ENCODE measurements around the gene LRRIQ4.

Gene LRRIQ4

DNA sequence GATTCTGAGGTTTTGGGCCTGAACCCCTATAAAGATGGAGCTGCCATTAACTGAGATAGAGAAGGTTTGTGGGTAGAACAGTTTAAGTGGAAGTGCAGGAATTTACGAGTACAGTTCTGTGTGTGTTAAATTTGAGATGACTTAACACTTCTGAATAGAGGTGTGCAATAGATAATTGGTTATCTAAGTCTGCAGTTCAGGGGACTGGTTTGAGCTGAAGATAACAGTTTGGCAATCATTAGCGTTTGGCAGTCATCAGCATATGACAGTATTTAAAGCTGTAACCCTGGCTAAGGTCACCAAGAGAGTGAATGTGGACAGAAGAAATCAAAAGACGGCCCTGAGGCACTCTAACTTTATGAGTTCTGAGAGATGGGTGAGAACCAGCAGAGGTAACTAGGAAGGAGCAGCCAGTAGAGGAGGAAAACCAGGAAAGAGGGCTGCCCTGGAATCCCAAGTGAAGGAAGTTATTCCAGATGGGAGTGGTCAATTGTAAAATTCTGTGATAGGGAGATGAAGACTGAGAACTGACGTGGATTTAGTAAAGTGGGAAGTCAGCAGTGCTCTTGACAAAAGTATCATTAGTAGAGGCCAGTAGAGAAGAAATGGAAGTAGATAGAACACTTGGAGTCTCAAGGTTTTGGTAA, 31.3 kb upstream of the LRRIQ4 start:
- H3K4me3 ChIP-seq: no peak overlapping the region
- H3K9me3 ChIP-seq: no peaks in the 10 kb centered on the region
- no peak for DNase-seq (ENCODE audit: low spot score in 2 of 2)
- peaks cover under 1% of the 10 kb centered on the region; the same call in 1 of the 2 replicates for H3K4me1 ChIP-seq
- peaks cover 78% of the 10 kb centered on the region for H3K36me3 ChIP-seq (replicated peaks)
- in situ Hi-C loops (cut with MboI; ENCODE audit: low sequenced_read_pairs): no loop called here
- no peaks in the 10 kb centered on the region for H3K27me3 ChIP-seq (ENCODE audit: low read depth)

DNA sequence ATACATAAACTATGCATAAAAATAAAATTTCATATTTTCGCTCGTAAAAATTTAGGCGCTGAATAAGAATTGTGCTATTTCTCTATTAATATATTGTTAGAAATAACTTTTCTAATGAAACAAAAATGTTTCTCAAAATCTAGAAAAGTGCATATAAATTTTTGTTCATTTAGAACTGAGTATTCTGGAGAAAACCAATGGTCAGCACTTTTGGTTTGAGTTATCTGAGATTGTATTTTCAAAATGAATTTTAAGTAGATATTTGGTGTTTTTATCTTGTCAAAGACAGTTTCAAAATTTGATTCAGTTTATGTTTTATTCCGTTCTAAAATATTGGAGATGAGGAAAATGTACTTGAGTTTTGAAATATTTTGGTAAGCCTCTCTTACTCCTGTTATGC, 25.6 kb upstream of the LRRIQ4 start:
- Histone ChIP-seq H3K9me3 (no peaks in the 10 kb centered on the region), H3K27me3 (ENCODE audit: low read depth) (no peaks in the 10 kb centered on the region), H3K4me3 (no peak overlapping the region), H3K4me1 (no peaks in the 10 kb centered on the region), H3K36me3 (replicated peaks) (peaks cover 63% of the 10 kb centered on the region)
- in situ Hi-C loops (cut with MboI; ENCODE audit: low sequenced_read_pairs): no loop called here
- no peak for DNase-seq (ENCODE audit: low spot score in 2 of 2)

DNA sequence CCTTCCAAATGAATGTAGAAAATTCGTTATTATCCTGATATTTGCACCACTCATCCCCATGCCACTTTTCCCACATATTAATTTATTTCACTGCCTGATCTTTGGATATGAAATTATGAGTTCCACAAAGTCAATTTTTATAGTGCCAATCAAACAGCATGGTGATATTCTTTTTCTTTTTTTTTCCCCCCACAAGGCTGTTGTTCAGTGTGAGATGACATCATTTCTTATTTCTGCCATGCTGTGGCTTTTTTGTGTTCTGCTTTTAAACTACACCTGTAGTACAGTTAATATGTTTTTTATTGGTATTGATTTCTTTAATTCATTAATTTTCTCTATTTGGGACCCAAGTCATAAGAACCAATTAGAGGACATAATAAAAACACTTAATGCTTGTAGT, 24.9 kb upstream of the LRRIQ4 start:
- no peaks in the 10 kb centered on the region for H3K4me1 ChIP-seq
- no peaks in the 10 kb centered on the region for H3K9me3 ChIP-seq
- H3K36me3 ChIP-seq (replicated peaks): peaks cover 57% of the 10 kb centered on the region
- no peaks in the 10 kb centered on the region for H3K27me3 ChIP-seq (ENCODE audit: low read depth)
- DNase-seq (ENCODE audit: low spot score in 2 of 2): no peak
- H3K4me3 ChIP-seq: no peak overlapping the region
- in situ Hi-C loops (cut with MboI; ENCODE audit: low sequenced_read_pairs): no loop called here

DNA sequence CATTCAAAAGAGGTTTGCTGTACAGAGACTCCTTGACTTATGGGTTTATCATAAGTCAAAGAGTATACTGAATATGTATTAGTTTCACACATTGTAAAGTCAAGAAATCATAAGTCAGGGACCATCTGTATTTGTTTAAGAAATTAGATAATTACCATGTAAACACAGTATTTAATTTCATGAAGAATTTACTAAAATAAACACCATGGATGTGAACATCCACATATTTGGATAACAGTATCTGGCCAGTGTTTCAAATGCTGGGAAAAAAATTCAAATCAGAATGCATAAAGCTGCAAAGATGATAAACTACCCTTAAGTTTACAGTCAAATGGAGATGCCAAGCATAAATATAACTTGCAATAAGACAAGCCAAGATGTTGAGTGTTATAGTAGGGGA, 22.5 kb upstream of the LRRIQ4 start:
- no peak for DNase-seq (ENCODE audit: low spot score in 2 of 2)
- Histone ChIP-seq H3K4me3 (no peak overlapping the region), H3K9me3 (no peaks in the 10 kb centered on the region), H3K4me1 (no peaks in the 10 kb centered on the region), H3K27me3 (ENCODE audit: low read depth) (no peaks in the 10 kb centered on the region), H3K36me3 (replicated peaks) (peaks cover 43% of the 10 kb centered on the region)
- in situ Hi-C loops (cut with MboI; ENCODE audit: low sequenced_read_pairs): no loop called here

DNA sequence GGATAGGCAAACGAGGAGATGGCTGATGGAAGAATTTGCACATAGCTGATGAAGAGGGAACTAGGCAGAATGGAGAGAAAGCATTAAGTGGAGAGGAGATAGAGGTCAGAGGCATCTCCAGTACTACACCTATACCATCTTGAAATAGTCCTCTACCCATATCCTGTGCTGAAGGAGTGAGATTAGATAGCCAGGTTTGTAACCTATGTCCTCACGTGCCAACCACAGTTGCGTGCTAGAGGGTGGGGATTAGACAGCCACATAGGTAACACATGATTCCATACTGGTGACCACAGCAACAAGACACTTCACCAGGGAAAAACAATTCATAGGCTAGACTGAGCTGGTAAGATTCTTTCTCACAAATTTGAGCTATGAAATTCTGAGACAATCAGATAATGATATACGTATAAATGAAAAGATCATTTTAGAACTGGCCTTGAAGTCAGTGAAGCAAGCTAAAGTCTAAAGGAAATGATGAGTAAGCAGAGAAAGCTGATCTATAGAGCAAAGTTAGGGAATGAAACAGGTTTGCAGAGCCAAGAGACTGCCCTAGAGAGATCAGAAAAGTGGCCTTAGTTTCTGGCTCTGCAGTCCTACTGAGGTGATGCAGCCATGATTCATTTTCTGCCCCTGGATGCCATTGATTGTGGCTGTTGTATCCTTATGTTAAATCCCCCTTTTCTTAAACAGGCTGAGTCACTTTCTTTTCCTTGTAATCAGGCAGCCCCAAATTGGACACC, 21.8 kb upstream of the LRRIQ4 start:
- Histone ChIP-seq H3K9me3 (no peaks in the 10 kb centered on the region), H3K36me3 (replicated peaks) (peaks cover 37% of the 10 kb centered on the region), H3K27me3 (ENCODE audit: low read depth) (no peaks in the 10 kb centered on the region), H3K4me3 (no peak overlapping the region), H3K4me1 (no peaks in the 10 kb centered on the region)
- in situ Hi-C loops (cut with MboI; ENCODE audit: low sequenced_read_pairs): no loop called here
- DNase-seq (ENCODE audit: low spot score in 2 of 2): no peak

DNA sequence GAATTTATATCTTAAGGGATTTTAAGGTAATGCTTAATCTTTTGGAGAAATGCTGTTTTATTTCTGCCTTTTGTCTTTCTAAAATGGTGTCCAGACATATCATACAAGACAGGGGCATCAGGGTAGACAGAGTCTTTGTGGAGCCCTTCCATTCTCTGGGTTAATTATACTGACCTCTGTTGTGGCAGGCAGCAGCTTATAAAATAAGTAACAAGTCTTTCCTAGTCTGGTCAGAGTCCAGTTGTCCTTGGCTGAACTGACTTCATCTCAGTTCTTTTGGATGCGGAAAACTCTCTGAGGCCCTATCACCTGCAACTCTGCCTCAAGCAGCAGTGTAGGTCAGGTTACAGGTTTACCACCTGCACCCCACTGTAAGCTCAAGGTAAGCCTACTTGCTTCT, 20.3 kb upstream of the LRRIQ4 start:
- in situ Hi-C loops (cut with MboI; ENCODE audit: low sequenced_read_pairs): no loop called here
- Histone ChIP-seq H3K4me3 (no peak overlapping the region), H3K9me3 (no peaks in the 10 kb centered on the region), H3K4me1 (no peaks in the 10 kb centered on the region), H3K36me3 (replicated peaks) (peaks cover 23% of the 10 kb centered on the region), H3K27me3 (ENCODE audit: low read depth) (no peaks in the 10 kb centered on the region)
- no peak for DNase-seq (ENCODE audit: low spot score in 2 of 2)

DNA sequence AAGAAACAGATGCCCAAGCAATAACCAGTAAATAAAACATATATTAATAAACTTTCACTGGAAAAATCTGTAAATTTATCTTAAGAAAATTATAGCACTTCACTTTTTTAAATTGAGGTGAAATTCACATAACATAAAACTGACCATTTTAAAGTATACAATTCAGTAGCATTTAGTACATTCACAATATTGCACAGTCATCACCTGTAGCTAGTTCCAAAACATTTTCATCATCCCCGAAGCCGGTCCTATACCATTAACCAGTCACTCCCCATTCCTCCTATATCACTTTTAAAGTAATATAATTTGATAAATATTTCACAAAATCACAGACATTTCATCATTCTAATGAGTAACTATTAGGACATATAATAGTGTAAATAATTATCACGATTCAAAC, 8.0 kb upstream of the LRRIQ4 start:
- no peak overlapping the region for H3K4me3 ChIP-seq
- in situ Hi-C loops (cut with MboI; ENCODE audit: low sequenced_read_pairs): no loop called here
- no peak for DNase-seq (ENCODE audit: low spot score in 2 of 2)
- peaks cover 53% of the 10 kb centered on the region for H3K36me3 ChIP-seq (replicated peaks)
- no peaks in the 10 kb centered on the region for H3K27me3 ChIP-seq (ENCODE audit: low read depth)
- no peaks in the 10 kb centered on the region; the same call in none of the 2 replicates for H3K4me1 ChIP-seq
- H3K9me3 ChIP-seq: no peaks in the 10 kb centered on the region

DNA sequence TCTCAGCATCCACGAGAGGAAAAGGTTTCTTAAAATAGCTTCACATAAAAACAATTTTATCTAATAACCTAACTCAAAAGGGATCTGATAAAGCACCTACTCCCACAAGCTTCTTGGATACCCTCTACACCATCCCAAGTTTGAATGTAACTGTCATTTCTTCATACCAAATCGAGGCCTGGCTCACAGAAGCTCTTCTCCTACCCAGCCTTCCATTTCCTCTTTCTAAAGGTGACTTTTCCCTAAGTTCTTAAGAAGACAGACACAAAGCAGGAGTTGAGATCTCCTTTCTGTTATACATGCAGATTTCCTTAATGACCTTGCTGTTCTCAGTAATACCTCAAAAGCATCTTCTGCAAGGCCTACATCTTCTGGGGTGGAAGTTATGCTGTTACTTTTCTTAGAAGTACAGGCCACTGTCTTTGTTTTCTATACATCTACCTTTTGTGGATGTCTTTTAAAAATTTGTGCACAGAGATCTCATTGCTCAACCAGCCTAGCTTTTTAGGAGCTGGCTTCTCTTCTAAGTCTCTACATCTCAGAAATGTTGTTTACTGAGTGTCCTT, 3.4 kb upstream of the LRRIQ4 start:
- H3K9me3 ChIP-seq: no peaks in the 10 kb centered on the region
- peaks cover 17% of the 10 kb centered on the region for H3K36me3 ChIP-seq (replicated peaks)
- in situ Hi-C loops (cut with MboI; ENCODE audit: low sequenced_read_pairs): no loop called here
- no peak overlapping the region for H3K4me3 ChIP-seq
- H3K4me1 ChIP-seq: peaks cover 24% of the 10 kb centered on the region
- H3K27me3 ChIP-seq (ENCODE audit: low read depth): no peaks in the 10 kb centered on the region
- DNase-seq (ENCODE audit: low spot score in 2 of 2): no peak

DNA sequence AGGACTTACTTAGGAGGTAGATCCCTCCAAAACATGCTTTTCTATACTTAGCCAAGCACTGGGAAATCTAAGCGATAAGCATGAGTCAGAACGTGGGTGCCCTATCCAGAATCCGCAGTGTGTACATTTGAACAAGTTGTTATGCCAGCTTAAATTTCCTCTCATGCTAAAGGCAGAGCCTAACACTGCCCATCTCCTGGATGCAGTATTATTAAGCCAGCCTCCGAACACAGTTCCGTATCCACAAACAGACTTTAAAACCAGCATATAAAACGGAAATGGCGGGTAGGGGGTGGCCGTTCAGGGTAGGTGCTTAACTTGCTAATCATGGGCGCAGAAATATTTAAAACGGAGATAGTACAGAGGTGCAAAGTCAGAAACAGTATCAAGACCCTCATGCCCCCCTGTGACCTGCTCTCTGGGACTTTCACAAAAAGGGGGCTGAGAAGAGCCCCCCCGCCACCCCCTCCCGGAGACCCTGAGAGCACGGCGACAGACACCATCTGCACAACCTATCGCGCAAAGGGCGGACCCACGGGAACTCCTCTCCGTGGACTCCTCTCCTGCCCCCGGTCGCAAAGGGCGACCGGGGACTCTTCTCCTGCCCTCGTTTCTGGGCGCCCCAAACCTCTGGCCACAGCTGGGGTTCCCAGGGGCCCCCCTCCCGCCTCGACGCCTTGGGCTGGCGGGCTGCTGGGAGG, 889 bp upstream of the LRRIQ4 start:
- no peaks in the 10 kb centered on the region for H3K27me3 ChIP-seq (ENCODE audit: low read depth)
- H3K36me3 ChIP-seq (replicated peaks): 0 out of 2 replicates have a peak, but pooled peaks cover 3% of the 10 kb centered on the region
- peaks cover 3% of the 10 kb centered on the region; the same call in 1 of the 2 replicates for H3K9me3 ChIP-seq
- peak; percentile 57 to 61 for DNase-seq (ENCODE audit: low spot score in 2 of 2)
- H3K4me1 ChIP-seq: peaks cover 24% of the 10 kb centered on the region
- in situ Hi-C loops (cut with MboI; ENCODE audit: low sequenced_read_pairs): no loop called here
- peak overlapping the region; percentile 51 for H3K4me3 ChIP-seq

DNA sequence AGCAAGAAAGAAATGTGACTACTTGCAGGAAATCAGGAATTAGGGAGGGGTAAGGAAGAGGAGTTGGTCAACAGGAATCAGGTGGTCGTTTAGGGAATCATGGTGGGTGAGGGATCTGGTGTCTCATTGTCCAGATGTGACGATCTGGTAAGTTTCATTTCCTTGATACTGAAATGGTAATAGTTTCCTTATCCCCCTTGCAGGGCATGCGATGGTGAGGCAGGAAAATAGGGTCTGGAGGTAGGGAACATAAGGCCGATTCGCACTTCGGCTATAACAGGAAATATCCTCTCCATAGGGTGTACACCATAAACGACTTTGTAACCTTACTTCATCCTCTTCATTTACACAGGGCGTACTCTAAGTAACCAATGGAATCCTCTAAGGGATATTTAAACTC, 608 bp downstream of the LRRIQ4 start:
- H3K4me3 ChIP-seq: peak overlapping the region; percentile 51
- H3K27me3 ChIP-seq (ENCODE audit: low read depth): no peaks in the 10 kb centered on the region
- no peak for DNase-seq (ENCODE audit: low spot score in 2 of 2)
- peaks cover 3% of the 10 kb centered on the region; the same call in 1 of the 2 replicates for H3K9me3 ChIP-seq
- in situ Hi-C loops (cut with MboI; ENCODE audit: low sequenced_read_pairs): no loop called here
- peaks cover 24% of the 10 kb centered on the region for H3K4me1 ChIP-seq
- no peaks in the 10 kb centered on the region for H3K36me3 ChIP-seq (replicated peaks)

DNA sequence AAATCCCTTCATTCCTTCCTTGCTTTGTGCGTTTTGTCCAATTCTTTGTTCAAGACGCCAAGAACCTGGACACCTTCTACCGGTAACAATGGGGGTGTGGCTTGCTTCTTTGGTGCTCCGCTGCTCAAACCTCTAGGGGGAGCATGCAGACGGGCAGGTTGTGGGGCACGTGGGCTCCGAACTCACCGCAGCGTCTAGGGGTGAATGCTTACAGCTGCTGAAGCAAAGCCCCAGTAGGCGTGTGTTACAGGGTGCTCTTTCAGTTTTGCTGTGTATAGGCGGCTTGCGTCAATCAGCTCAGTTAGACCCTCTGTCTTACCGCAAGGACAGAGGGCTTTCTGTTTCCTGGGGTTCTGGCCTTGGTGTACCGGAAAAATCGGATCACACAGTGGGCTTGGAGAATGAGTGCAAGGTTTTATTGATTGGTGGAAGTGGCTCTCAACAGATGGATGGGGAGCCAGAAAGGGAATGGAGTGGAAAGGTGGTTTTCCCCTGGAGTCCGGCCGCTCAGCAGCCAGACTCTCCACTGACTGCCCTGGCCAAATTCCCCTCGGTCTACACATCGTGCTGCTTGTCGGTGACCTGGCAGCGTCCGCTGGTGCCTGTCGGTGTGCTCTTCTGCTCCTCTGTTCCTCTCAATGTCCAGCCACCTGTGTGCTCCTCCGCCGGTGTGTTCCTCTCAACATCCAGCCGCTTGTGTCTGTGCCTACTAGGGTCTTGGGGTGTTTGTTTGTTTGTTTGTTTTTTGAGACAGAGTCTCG, 1.3 kb downstream of the LRRIQ4 start:
- Histone ChIP-seq H3K36me3 (replicated peaks) (no peaks in the 10 kb centered on the region), H3K9me3 (peaks cover 3% of the 10 kb centered on the region; the same call in 1 of the 2 replicates), H3K27me3 (ENCODE audit: low read depth) (no peaks in the 10 kb centered on the region), H3K4me3 (peak overlapping the region; percentile 51), H3K4me1 (peaks cover 24% of the 10 kb centered on the region)
- DNase-seq (ENCODE audit: low spot score in 2 of 2): peak; percentile 41 to 86
- in situ Hi-C loops (cut with MboI; ENCODE audit: low sequenced_read_pairs): no loop called here

DNA sequence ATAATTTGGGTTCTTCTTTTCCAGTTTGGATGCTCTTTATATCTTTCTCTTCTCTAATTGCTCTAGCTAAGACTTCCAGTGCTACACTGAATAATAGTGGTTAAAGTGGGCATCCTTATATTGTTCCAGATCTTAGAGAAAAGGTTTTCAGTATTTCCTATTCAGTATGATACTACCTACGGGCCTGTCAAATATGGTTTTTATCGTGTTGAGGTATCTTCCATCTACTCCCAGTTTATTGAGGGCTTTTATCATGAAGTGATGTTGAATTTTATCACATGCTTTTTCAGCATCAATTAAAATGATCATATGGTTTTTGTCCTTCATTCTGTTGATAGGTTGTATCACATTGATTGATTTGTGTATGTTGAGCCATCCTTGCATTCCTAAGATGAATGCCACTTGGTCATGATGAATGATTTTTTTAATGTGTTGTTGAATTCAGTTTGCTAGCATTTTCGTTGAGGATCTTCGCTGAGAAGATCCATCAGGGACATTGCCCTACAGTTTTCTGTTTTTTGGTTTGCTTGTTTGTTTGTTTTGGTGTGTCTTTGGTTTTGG, 3.0 kb downstream of the LRRIQ4 start:
- in situ Hi-C loops (cut with MboI; ENCODE audit: low sequenced_read_pairs): no loop called here
- no peaks in the 10 kb centered on the region for H3K36me3 ChIP-seq (replicated peaks)

DNA sequence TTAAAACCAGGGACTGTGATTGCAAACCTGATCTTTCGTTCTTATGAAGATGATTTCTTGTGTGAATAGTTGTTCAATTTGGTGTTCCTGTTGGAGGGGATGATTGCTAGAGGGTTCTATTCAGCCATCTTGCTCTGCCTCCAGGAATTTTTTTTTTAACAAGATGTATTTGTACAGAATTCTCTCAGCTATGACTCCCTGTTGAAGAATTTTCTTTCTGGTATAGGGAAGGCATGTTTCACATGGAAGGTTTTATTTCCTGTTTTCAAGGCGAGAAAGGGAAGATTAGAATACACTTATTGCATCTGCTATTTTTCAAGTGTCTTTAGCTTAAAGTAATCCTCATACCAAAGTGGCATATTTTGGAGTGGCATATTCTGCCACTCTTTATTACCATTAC, 5.6 kb downstream of the LRRIQ4 start:
- no peak for DNase-seq (ENCODE audit: low spot score in 2 of 2)
- peaks cover 3% of the 10 kb centered on the region; the same call in 1 of the 2 replicates for H3K9me3 ChIP-seq
- H3K36me3 ChIP-seq (replicated peaks): no peaks in the 10 kb centered on the region
- H3K27me3 ChIP-seq (ENCODE audit: low read depth): no peaks in the 10 kb centered on the region
- no peak overlapping the region for H3K4me3 ChIP-seq
- H3K4me1 ChIP-seq: peaks cover 6% of the 10 kb centered on the region
- in situ Hi-C loops (cut with MboI; ENCODE audit: low sequenced_read_pairs): no loop called here

More for the DNA sequence above, 3.0 kb downstream of the LRRIQ4 start:
- H3K9me3 ChIP-seq: peaks cover 3% of the 10 kb centered on the region; the same call in 1 of the 2 replicates
- no peak overlapping the region for H3K4me3 ChIP-seq
- DNase-seq (ENCODE audit: low spot score in 2 of 2): no peak
- no peaks in the 10 kb centered on the region for H3K27me3 ChIP-seq (ENCODE audit: low read depth)
- peaks cover 23% of the 10 kb centered on the region for H3K4me1 ChIP-seq
